Measurements from ENCODE around the gene AMZ2.
"Not testable (repeated sequence)": the region's sequence is repeated elsewhere in the genome, so short reads cannot be mapped to it uniquely, and the experiment has no call there.

The AMZ2 gene

GRCh38 chr17:68247445-68248198 lies at the start of gene AMZ2:
AMZ2 (plus strand) TSS chr17:68248043; CDS start chr17:68250188, 2,145 bp downstream.
- Mint-ChIP-seq H3K27me3 (no peaks in the 10 kb centered on the region), H3K27ac (peak within 1 kb of the TSS; percentile 98), H3K4me3 (peak within 1 kb of the TSS; percentile 93 to 94), H3K36me3 (peaks cover 11 to 29% of the 10 kb centered on the region in 2 donors), H3K4me1 (peaks cover 28 to 70% of the 10 kb centered on the region in 2 donors), H3K9me3 (peaks cover 3% of the 10 kb centered on the region in 2 donors)
- ATAC-seq (replicated peaks), result peak; percentile 83 to 89
- DNase-seq, result peak; percentile 97

GRCh38 chr17:68198931-68199836 lies 48.7 kb upstream of the AMZ2 start:
- peaks cover 20 to 43% of the 10 kb centered on the region in 2 donors for H3K27me3 Mint-ChIP-seq
- peaks cover 3% of the 10 kb centered on the region in 2 donors for H3K36me3 Mint-ChIP-seq

GRCh38 chr17:68199837-68200688 lies 47.8 kb upstream of the AMZ2 start:
- Mint-ChIP-seq H3K4me3 (peak overlapping the region; percentile 83 to 88), H3K4me1 (peaks cover 25 to 48% of the 10 kb centered on the region in 2 donors), H3K36me3 (peaks cover 3% of the 10 kb centered on the region in 2 donors), H3K9me3 (no peaks in the 10 kb centered on the region), H3K27me3 (peaks cover 20 to 43% of the 10 kb centered on the region in 2 donors), H3K27ac (peak overlapping the region; percentile 67)
- peak in 1 of 2 donors; percentile 10 for ATAC-seq (replicated peaks)
- DNase-seq, result no peak

More at GRCh38 chr17:68198931-68199836, 48.7 kb upstream of the AMZ2 start:
- Mint-ChIP-seq H3K27ac (peak overlapping the region; percentile 67), H3K9me3 (no peaks in the 10 kb centered on the region), H3K4me1 (peaks cover 22 to 43% of the 10 kb centered on the region in 2 donors), H3K4me3 (peak overlapping the region; percentile 83 to 88)
- ATAC-seq (replicated peaks) (peak; percentile 27 to 28), DNase-seq (no peak)

- peaks cover 13 to 36% of the 10 kb centered on the region in 2 donors for H3K27me3 Mint-ChIP-seq
- H3K36me3 Mint-ChIP-seq, result peaks cover 0 to 3% of the 10 kb centered on the region in 2 donors
- ATAC-seq (replicated peaks) (peak; percentile 45 to 49), DNase-seq (peak; percentile 76)
- peak overlapping the region; percentile 83 to 88 for H3K4me3 Mint-ChIP-seq
- H3K9me3 Mint-ChIP-seq, result no peaks in the 10 kb centered on the region
- peaks cover 23 to 43% of the 10 kb centered on the region in 2 donors for H3K4me1 Mint-ChIP-seq
- peak overlapping the region; percentile 67 for H3K27ac Mint-ChIP-seq
Measured at GRCh38 chr17:68200689-68201417, 47.0 kb upstream of the AMZ2 start.

GRCh38 chr17:68201418-68201771 lies 46.4 kb upstream of the AMZ2 start:
- H3K36me3 Mint-ChIP-seq; H3K9me3 Mint-ChIP-seq; H3K27ac Mint-ChIP-seq; ATAC-seq (replicated peaks); DNase-seq: not testable (repeated sequence)
- peaks cover 11 to 31% of the 10 kb centered on the region in 2 donors for H3K27me3 Mint-ChIP-seq
- H3K4me3 Mint-ChIP-seq, result peak overlapping the region in 1 of 2 donors; percentile 88
- H3K4me1 Mint-ChIP-seq, result peaks cover 22 to 40% of the 10 kb centered on the region in 2 donors

- peaks cover 3 to 10% of the 10 kb centered on the region in 2 donors for H3K36me3 Mint-ChIP-seq
- not testable (repeated sequence) for H3K4me3 Mint-ChIP-seq; DNase-seq; H3K27ac Mint-ChIP-seq; H3K9me3 Mint-ChIP-seq; ATAC-seq (replicated peaks)
- H3K4me1 Mint-ChIP-seq, result peaks cover 22 to 40% of the 10 kb centered on the region in 2 donors
- H3K27me3 Mint-ChIP-seq, result peaks cover 11 to 25% of the 10 kb centered on the region in 2 donors
Measured at GRCh38 chr17:68202321-68202720, 45.5 kb upstream of the AMZ2 start.

- peak; percentile 24 to 27 for ATAC-seq (replicated peaks)
- Mint-ChIP-seq H3K4me1 (peaks cover 21 to 41% of the 10 kb centered on the region in 2 donors), H3K4me3 (peak overlapping the region; percentile 87 to 88), H3K27me3 (peaks cover 4 to 7% of the 10 kb centered on the region in 2 donors), H3K36me3 (peaks cover 16 to 28% of the 10 kb centered on the region in 2 donors), H3K27ac (peak overlapping the region; percentile 95), H3K9me3 (no peaks in the 10 kb centered on the region)
- DNase-seq, result no peak
Measured at GRCh38 chr17:68204736-68205135, 43.1 kb upstream of the AMZ2 start.

GRCh38 chr17:68205251-68205807 lies 42.5 kb upstream of the AMZ2 start:
- H3K27me3 Mint-ChIP-seq, result peaks cover 0 to 1% of the 10 kb centered on the region in 2 donors
- DNase-seq (peak; percentile 91), ATAC-seq (replicated peaks) (peak; percentile 86 to 88)
- H3K27ac Mint-ChIP-seq, result peak overlapping the region; percentile 95
- H3K4me3 Mint-ChIP-seq, result peak overlapping the region; percentile 87 to 88
- no peaks in the 10 kb centered on the region for H3K9me3 Mint-ChIP-seq
- peaks cover 18 to 39% of the 10 kb centered on the region in 2 donors for H3K4me1 Mint-ChIP-seq
- H3K36me3 Mint-ChIP-seq, result peaks cover 18 to 32% of the 10 kb centered on the region in 2 donors

- Mint-ChIP-seq H3K9me3 (no peaks in the 10 kb centered on the region), H3K36me3 (peaks cover 24 to 39% of the 10 kb centered on the region in 2 donors), H3K27me3 (no peaks in the 10 kb centered on the region), H3K27ac (peak overlapping the region; percentile 95), H3K4me1 (peaks cover 19 to 39% of the 10 kb centered on the region in 2 donors), H3K4me3 (peak overlapping the region; percentile 87 to 88)
- DNase-seq, result no peak
- peak; percentile 48 to 57 for ATAC-seq (replicated peaks)
Measured at GRCh38 chr17:68205808-68206720, 41.8 kb upstream of the AMZ2 start.

- H3K9me3 Mint-ChIP-seq, result no peaks in the 10 kb centered on the region
- H3K27me3 Mint-ChIP-seq, result no peaks in the 10 kb centered on the region
- no peak for DNase-seq
- peak overlapping the region; percentile 67 for H3K27ac Mint-ChIP-seq
- H3K36me3 Mint-ChIP-seq, result peaks cover 26 to 43% of the 10 kb centered on the region in 2 donors
- no peak for ATAC-seq (replicated peaks)
- peaks cover 21 to 45% of the 10 kb centered on the region in 2 donors for H3K4me1 Mint-ChIP-seq
- H3K4me3 Mint-ChIP-seq, result peak overlapping the region; percentile 72
Measured at GRCh38 chr17:68207651-68208253, 40.1 kb upstream of the AMZ2 start.

GRCh38 chr17:68208651-68209050 lies 39.2 kb upstream of the AMZ2 start:
- ATAC-seq (replicated peaks); DNase-seq; H3K27me3 Mint-ChIP-seq; H3K9me3 Mint-ChIP-seq: not testable (repeated sequence)
- Mint-ChIP-seq H3K36me3 (peaks cover 32 to 52% of the 10 kb centered on the region in 2 donors), H3K4me3 (peak overlapping the region; percentile 48 to 50), H3K4me1 (peaks cover 28 to 54% of the 10 kb centered on the region in 2 donors), H3K27ac (peak overlapping the region; percentile 73)

Measured in stimulated activated naive B cell treated with anti-CD40 and anti-IgM and Interleukin-4, amounts not matched to agents 10 μg/mL and 1 μg/mL and 100 μg/mL, for 72 hours (primary cell).